ENCODE data around the gene EPS15.
A peak's percentile ranks its signal among the peaks of the same experiment; 100 is the strongest.
"Not testable (repeated sequence)": the region's sequence is repeated elsewhere in the genome, so short reads cannot be mapped to it uniquely, and the experiment has no call there.

EPS15 gene

DNA sequence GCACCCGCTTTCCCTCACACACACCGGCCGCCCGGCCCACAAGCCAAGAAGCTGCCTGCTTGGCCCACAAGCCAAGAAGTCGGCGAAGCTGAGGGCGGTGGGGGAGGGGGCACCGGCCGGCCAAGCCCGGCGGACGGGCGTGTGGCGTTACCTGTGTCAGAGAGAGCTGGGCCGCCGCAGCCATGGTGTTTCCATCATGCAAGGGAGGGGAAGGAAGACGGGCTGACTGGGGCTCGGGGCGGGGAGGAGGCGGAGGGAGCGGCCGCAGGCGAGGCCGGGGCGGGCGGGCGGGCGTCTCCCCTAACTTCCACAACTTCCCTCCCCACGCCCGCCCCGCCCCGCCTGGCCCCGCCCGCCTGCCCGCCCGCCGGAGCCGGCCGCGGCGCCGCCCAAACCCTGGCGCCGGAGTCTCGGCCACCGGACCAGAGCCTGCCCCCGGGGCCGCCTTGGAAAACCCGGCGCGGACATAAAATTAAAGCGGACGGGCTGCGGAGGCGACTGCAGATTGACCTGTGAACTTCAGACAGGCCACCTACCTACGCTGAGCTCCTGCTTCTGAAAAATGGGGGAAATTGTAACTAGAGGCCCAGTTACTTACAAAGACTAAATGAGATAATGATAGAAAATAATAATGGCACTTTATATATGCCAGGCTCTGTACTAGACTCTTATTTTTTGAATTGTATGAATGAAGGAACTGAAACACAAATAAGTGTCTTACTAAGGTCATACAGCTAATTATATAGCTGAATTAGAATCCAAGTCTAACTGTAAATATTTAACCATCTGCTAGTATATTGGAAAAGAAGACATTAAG lies at the start of gene EPS15:
Gene EPS15 (minus strand): TSS at position 219 of the 817 bp plus-strand sequence. CDS start 35 bp downstream, at position 184.
- peak; percentile 36 for FAIRE-seq

- FAIRE-seq, result no peak
Observed at GRCh38 chr1:51568231-51568935, 49.3 kb upstream of the EPS15 start.

DNA sequence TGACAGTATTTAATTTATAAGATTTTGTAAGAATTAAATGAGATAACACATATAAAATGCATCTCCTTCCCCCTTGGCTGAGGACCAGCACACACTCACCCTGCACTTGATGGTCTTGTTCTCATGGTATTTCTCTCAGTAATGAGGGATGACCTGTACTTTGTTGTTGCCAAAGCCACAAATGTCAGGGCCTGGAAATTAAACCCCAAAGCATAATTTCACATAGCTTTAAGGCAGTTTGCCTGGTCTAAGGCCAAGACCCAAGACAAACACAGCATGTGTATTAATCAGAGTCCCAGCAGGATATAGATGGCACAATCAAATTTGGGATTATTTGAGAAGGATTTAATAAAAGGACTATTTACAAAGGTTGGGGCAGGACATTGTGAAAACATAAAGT lies 48.6 kb upstream of the EPS15 start:
- no peak for FAIRE-seq

DNA sequence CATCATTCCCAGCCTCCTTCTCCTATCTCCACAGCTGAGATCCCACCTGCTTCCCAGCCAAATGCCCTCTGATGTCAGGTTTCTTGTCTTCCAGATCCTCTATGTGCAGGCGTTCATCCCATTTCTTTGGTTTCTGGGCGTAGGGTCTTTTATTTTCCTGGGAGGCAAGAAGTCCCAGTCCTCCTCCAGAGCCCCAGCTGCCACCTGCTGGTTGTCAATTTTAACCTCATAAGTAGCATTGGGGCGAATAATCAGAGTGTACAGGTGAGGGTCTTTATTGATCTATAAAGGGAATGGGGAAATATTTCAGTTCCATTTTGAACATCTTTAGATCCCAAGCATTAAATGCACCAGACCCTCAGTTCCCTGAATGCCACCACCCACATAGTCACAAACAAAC lies 47.2 kb upstream of the EPS15 start:
- FAIRE-seq, result no peak

DNA sequence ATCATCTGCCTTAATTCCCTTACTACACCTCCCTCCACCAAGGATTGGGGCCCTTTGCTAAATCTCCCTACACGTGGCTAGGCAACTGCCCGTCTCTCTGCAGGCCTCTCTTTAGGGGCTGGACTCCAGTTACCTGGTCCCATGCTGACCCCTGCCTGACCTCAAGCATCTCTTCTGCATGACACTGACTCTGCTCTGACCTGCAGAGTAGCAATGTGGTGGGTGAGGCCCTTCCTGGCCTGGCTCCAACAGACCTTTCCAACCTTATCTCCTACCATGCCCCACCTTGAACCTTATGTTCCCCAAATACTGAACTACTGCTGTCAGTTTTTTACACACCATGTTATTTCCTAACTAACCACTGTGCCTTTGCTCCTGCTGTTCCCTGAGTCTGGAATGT lies 45.9 kb upstream of the EPS15 start:
- FAIRE-seq, result no peak

GRCh38 chr1:51564124-51564523 lies 45.1 kb upstream of the EPS15 start:
- FAIRE-seq, result no peak

GRCh38 chr1:51561702-51562101 lies 42.6 kb upstream of the EPS15 start:
- FAIRE-seq, result no peak

DNA sequence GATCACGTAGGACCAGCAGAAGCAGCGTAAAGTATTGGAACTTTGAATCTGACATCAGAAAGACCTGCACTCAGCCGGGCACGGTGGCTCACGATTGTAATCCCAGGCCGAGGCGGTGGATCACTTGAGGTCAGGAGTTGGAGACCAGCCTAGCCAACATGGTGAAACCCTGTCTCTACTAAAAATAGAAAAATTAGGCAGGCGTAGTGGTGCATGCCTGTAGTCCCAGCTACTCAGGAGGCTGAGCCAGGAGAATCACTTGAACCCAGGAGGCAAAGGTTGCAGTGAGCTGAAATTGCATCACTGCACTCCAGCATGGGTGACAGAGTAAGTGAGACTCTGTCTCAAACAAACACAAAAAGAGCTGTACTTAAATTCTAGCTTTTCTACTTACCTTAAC lies 41.8 kb upstream of the EPS15 start:
- FAIRE-seq, result not testable (repeated sequence)

GRCh38 chr1:51560034-51560433 lies 41.0 kb upstream of the EPS15 start:
- FAIRE-seq, result no peak

DNA sequence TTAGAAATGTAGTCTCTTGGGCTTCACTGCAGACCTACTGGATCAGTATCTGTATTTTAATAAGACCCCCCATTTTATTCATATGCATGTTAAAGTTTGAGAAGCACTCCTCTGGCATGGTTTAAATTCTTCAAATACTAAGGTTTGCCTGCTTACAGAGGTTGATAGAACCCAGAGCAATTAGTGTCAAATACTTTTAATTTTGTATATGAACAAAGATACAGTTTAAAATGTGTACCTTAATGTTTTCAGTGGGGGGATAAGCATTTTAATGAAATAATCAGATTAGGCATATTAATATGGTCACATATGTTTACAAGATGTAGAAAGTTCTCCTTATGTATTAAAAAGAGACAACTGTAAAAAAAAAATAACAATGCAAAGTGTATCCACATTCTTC lies 40.4 kb upstream of the EPS15 start:
- no peak for FAIRE-seq

DNA sequence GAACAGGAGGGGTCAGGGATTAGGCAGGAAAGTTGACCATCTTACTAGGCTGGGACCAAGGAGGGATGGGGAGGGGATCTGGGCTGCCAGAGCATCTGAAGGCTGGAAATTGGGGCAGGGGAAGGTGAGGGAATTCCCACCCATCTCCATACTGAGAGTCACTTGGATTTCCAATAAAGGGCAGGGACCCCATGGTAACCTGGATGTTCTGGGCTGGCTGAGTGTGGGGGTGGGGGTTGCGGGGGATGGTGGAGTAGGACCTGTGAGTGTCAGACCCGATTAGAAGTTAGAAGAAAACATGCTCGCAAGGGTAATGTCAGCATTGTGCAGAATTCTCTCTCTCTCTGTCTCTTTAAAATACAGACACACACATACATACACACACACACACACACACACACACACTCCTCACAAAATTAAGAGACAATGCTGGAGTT lies 40.0 kb upstream of the EPS15 start:
- FAIRE-seq, result no peak

GRCh38 chr1:51558375-51558924 lies 39.4 kb upstream of the EPS15 start:
- FAIRE-seq, result no peak

DNA sequence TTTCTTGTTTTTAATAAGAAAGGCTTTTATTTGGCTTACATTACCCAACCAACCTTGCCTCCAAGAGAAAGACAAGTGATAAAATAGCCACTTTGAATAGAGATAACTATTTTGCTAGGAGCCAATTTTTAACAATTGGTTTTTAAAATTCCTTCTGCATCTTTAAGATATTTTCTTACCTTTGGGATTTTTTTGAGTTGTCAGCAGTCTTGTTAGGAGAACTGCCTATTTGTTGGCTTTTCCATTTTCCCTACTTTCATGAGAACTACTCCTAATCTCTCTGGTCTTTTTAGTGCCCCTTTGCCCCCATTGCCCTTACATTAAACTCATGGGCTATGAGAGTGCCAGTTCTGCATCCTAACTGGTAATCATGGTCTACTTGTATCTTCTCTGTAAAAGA lies 38.1 kb upstream of the EPS15 start:
- FAIRE-seq, result no peak

DNA sequence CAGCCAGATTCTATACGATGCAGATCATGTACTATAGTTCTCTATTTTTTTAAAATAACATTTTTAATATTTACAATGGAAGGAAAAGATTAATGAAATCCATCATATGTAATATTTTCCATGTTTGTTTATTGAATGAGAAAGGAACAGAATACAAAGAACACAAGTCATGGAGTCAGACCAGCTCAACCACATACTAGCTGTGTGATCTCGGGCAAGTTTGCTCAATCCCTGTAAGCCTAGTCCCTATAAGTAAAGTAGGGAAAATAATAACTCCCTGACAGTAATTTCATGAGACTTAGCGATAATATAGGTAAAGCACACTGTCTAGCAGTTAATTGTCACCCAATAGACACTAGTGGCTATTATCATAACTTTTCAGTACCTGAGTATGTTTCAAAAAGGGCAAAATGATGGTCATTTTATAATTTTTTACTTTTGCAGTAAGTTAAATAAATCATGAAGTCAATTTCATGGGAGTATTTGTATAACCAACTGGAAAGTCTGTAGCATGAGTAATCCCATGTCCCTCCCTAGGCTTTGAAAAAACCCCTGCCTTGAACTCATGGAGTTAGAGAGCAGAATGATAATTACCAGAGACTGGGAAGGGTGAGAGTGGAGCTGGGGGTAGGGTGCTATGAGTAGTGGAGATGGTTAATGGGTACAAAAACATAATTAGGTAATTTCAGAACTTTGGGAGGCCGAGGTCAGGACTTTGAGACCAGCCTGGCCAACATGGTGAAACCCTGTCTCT lies 37.0 kb upstream of the EPS15 start:
- FAIRE-seq, result no peak

DNA sequence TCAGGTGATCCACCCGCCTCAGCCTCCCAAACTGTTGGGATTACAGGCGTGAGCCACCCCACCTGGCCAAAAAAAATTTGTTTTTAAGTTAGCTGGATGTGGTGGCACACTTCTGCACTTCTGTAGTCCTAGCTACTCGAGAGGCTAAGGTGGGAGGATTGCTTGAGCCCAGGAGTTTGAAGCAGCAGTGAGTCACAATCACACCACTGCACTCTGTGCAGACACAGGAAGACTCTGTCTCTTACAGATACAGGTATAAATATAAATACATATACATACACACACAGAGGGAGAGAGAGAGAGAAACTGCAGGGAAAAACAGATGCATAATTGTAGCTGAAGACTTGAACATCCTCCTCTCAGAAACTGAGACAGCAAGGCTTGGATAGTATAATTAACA lies 34.8 kb upstream of the EPS15 start:
- no peak for FAIRE-seq

GRCh38 chr1:51552929-51553807 lies 34.1 kb upstream of the EPS15 start:
- FAIRE-seq, result no peak

GRCh38 chr1:51551848-51552296 lies 32.8 kb upstream of the EPS15 start:
- FAIRE-seq, result no peak

- FAIRE-seq, result no peak
Observed at GRCh38 chr1:51551081-51551480, 32.0 kb upstream of the EPS15 start.

GRCh38 chr1:51549901-51550300 lies 30.8 kb upstream of the EPS15 start:
- FAIRE-seq, result no peak

GRCh38 chr1:51549016-51549619 lies 30.1 kb upstream of the EPS15 start:
- FAIRE-seq, result no peak

DNA sequence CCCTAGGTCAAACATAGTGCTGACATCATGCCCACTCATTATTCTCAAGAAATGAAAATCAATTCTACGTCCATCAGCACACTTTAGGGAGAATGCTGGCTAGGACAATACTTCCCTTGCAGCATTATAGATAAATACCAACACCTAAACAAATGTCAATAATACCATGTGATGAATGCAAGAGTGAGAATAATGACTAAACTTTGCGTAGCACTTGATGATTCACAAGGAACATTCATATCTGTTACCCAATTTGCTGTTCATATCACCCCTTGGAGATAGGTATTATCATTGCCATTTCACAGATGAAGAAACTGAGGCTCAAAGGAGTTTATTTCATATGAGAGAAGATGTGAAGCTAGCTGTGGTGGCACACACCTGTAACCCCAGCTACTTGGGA lies 24.8 kb upstream of the EPS15 start:
- FAIRE-seq, result no peak
